Hypothalamus (tissue), 51 donors: ENCODE results near the gene VEGFC.

Experiments used
- DNase-seq, 51 donors: peaks; one replicate each; lab custom pipeline; 2025; lab: John Stamatoyannopoulos, UW

The VEGFC gene

DNA sequence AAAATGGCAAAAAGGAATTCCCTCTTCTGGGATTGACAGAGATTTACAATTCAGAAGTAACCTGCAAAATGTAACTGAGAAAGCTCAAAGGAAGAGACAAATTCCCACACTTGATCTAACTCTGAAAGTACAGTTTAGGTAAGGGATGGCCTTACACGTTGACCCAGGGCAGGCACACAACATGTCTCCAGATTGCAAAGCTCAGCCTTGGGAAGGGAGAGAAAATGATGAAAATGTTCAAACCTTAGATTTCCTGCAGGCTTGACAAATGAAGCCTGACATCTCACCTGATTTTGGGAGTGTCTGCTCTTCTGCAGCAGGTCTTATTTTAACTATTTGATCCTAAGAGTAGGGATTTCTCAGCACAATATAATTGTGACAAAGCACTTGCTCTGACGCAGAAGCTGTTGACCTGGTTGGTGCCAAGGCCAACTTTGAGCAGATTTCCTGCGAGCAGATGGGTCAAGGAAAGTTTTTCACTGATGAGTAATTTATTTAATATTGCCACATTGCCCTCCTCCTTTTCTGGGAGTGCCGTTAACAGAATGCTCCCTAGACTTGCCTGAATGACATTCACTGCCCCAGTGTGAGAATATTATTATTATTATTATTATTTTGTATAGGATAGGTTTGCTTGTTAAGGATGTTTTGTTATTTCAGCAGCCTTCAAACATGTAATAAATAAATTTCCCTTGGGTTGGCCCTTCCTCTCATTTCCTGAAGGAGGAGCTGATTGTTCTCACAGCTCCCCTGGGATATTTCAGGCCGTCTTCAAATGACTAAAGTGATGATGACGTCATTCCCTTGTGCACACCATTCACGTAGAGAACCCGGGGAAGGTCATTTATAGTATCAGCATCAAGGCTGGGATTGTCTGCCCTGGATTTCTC, 157.1 kb downstream of the VEGFC start:
- no peak for DNase-seq
